Measurements from ENCODE around the gene HAGHL. TPM values are rescaled to one million over a fixed set of nuclear protein-coding genes. Genes with fewer than 3 reads are reported as not detected.
"Not testable (repeated sequence)": the region's sequence is repeated elsewhere in the genome, so short reads cannot be mapped to it uniquely, and the experiment has no call there.

Gene HAGHL
- total and polyA plus RNA-seq, 2 donors (not counting 3 experiments of a cell fraction or from before 2014, with no cell fraction given): 6.3 to 6.8 TPM

- Histone ChIP-seq H3K27ac (ENCODE audit: insufficient read depth, low read depth, low read length) (no peak overlapping the region), H3K27me3 (ENCODE audit: control insufficient read depth in 2 of 2, insufficient read depth in 2 of 2, low read length in 2 of 2) (peaks cover 4 to 6% of the 10 kb centered on the region in 2 experiments), H3K9me3 (replicated peaks; ENCODE audit: control insufficient read depth, insufficient read depth, low read length) (no peaks in the 10 kb centered on the region), H3K4me2 (ENCODE audit: insufficient read depth, low read length) (no peak overlapping the region), H3K79me2 (ENCODE audit: control insufficient read depth, insufficient read depth, low read length) (no peaks in the 10 kb centered on the region), H3K4me1 (ENCODE audit: control insufficient read depth, extremely low read depth, insufficient read depth, low read length) (no peaks in the 10 kb centered on the region), H3K9me1 (replicated peaks; ENCODE audit: control insufficient read depth, extremely low read depth, insufficient read depth, low read length) (no peaks in the 10 kb centered on the region), H4K20me1 (replicated peaks; ENCODE audit: control insufficient read depth, extremely low read depth, insufficient read depth, low read length) (no peaks in the 10 kb centered on the region), H2AFZ (ENCODE audit: low read depth, low read length) (no peak overlapping the region), H3K9ac (replicated peaks; ENCODE audit: extremely low read depth, insufficient read depth, low read length) (no peak overlapping the region), H3K4me3 (replicated peaks in 1 of 3; ENCODE audit: insufficient read depth in 1 of 3, low read depth in 1 of 3, low read length in 3 of 3) (no peak overlapping the region), H3K36me3 (ENCODE audit: control insufficient read depth in 2 of 2, extremely low read depth in 1 of 2, insufficient read depth in 2 of 2, low read length in 2 of 2) (no peaks in the 10 kb centered on the region)
- no peak for DNase-seq (ENCODE audit: low read depth, low spot score)
- POLR2A ChIA-PET: no interaction called here
- dilution Hi-C loops (cut with MboI; ENCODE audit: extremely low pct_ligation_motif_present, low sequenced_read_pairs): no loop called here
- intact Hi-C loops (cut with micrococcal nuclease): no loop called here
- no peak for FAIRE-seq
- TF ChIP-seq, protein P1, sequence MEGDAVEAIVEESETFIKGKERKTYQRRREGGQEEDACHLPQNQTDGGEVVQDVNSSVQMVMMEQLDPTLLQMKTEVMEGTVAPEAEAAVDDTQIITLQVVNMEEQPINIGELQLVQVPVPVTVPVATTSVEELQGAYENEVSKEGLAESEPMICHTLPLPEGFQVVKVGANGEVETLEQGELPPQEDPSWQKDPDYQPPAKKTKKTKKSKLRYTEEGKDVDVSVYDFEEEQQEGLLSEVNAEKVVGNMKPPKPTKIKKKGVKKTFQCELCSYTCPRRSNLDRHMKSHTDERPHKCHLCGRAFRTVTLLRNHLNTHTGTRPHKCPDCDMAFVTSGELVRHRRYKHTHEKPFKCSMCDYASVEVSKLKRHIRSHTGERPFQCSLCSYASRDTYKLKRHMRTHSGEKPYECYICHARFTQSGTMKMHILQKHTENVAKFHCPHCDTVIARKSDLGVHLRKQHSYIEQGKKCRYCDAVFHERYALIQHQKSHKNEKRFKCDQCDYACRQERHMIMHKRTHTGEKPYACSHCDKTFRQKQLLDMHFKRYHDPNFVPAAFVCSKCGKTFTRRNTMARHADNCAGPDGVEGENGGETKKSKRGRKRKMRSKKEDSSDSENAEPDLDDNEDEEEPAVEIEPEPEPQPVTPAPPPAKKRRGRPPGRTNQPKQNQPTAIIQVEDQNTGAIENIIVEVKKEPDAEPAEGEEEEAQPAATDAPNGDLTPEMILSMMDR (IDR thresholded peaks at IDR 0.05; ENCODE audit: extremely low read depth in 1 of 2, insufficient read depth in 1 of 2, low read depth in 1 of 2, low read length in 2 of 2): no peak
- TF ChIP-seq EZH2 (IDR thresholded peaks at IDR 0.05; ENCODE audit: borderline replicate concordance, low read depth, low read length, severe bottlenecking): peak; percentile 19
- CTCF ChIA-PET: no interaction called here
- no TSS peak for BruUV-seq (replicated peaks)
Observed at GRCh38 chr16:752007-752312, 25.1 kb downstream of the HAGHL start.

GRCh38 chr16:754121-754607 lies 27.3 kb downstream of the HAGHL start:
- FAIRE-seq; H2AFZ ChIP-seq (ENCODE audit: low read depth, low read length); H3K27me3 ChIP-seq (ENCODE audit: control insufficient read depth in 2 of 2, insufficient read depth in 2 of 2, low read length in 2 of 2); H3K4me2 ChIP-seq (ENCODE audit: insufficient read depth, low read length); POLR2A ChIA-PET; H3K79me2 ChIP-seq (ENCODE audit: control insufficient read depth, insufficient read depth, low read length); BruUV-seq (replicated peaks); H4K20me1 ChIP-seq (replicated peaks; ENCODE audit: control insufficient read depth, extremely low read depth, insufficient read depth, low read length); H3K9me1 ChIP-seq (replicated peaks; ENCODE audit: control insufficient read depth, extremely low read depth, insufficient read depth, low read length); CTCF ChIA-PET; intact Hi-C loops (cut with micrococcal nuclease); H3K9ac ChIP-seq (replicated peaks; ENCODE audit: extremely low read depth, insufficient read depth, low read length); dilution Hi-C loops (cut with MboI; ENCODE audit: extremely low pct_ligation_motif_present, low sequenced_read_pairs); H3K9me3 ChIP-seq (replicated peaks; ENCODE audit: control insufficient read depth, insufficient read depth, low read length); H3K4me1 ChIP-seq (ENCODE audit: control insufficient read depth, extremely low read depth, insufficient read depth, low read length); H3K27ac ChIP-seq (ENCODE audit: insufficient read depth, low read depth, low read length); H3K4me3 ChIP-seq (replicated peaks in 1 of 3; ENCODE audit: insufficient read depth in 1 of 3, low read depth in 1 of 3, low read length in 3 of 3); DNase-seq (ENCODE audit: low read depth, low spot score); H3K36me3 ChIP-seq (ENCODE audit: control insufficient read depth in 2 of 2, extremely low read depth in 1 of 2, insufficient read depth in 2 of 2, low read length in 2 of 2): not testable (repeated sequence)
